Smooth muscle cell (in vitro differentiated cells): Measurements from ENCODE around the gene CDH4. TPM values are rescaled to one million over a fixed set of nuclear protein-coding genes. Genes with fewer than 3 reads are reported as not detected.

Experiments used
- DNase-seq: peaks from one replicate; lab custom pipeline; 2025; ENCODE audit not compliant: unreplicated experiment; lab: John Stamatoyannopoulos, UW
- H2AFZ ChIP-seq: fragments of 200-600 bp; sonication (generic); 2 replicates; pipeline ENCODE4 v1.6.0; 2016; ENCODE audit warnings: antibody characterized with exemption, low read depth, mild to moderate bottlenecking
- H3F3A ChIP-seq: fragments of 200-600 bp; sonication (generic); 2 replicates; pipeline ENCODE4 v1.6.0; 2017; ENCODE audit warnings: antibody characterized with exemption, low read depth
- H3K27ac ChIP-seq: fragments of 200-600 bp; sonication (generic); 2 replicates; pipeline ENCODE4 v1.5.1; 2016; ENCODE audit warnings: low read depth, mild to moderate bottlenecking
- H3K27me3 ChIP-seq: fragments of 200-600 bp; sonication (generic); 2 replicates; pipeline ENCODE4 v1.6.1; 2016; ENCODE audit warnings: low read depth, mild to moderate bottlenecking
- H3K36me3 ChIP-seq: fragments of 200-600 bp; sonication (generic); 2 replicates; pipeline ENCODE4 v1.5.1; 2016; ENCODE audit warnings: low read depth
- H3K4me1 ChIP-seq: fragments of 200-600 bp; sonication (generic); 2 replicates; pipeline ENCODE4 v1.5.1; 2016; ENCODE audit warnings: low read depth
- H3K4me2 ChIP-seq: fragments of 200-600 bp; sonication (generic); 2 replicates; pipeline ENCODE4 v1.6.0; 2016; ENCODE audit warnings: mild to moderate bottlenecking
- H3K4me3 ChIP-seq: fragments of 200-600 bp; sonication (generic); 2 replicates; pipeline ENCODE4 v1.5.1; 2016; ENCODE audit warnings: mild to moderate bottlenecking
- H3K79me2 ChIP-seq: fragments of 200-600 bp; sonication (generic); 2 replicates; pipeline ENCODE4 v1.6.0; 2016; ENCODE audit warnings: low read depth, mild to moderate bottlenecking
- H3K9ac ChIP-seq: fragments of 200-600 bp; sonication (generic); 2 replicates; pipeline ENCODE4 v1.6.0; 2016; ENCODE audit warnings: low read depth
- H3K9me3 ChIP-seq: fragments of 200-600 bp; sonication (generic); replicated peaks from 2 replicates; pipeline ENCODE4 v1.5.1; 2016; ENCODE audit warnings: low read depth
- H4K20me1 ChIP-seq: fragments of 200-600 bp; sonication (generic); 2 replicates; pipeline ENCODE4 v1.6.0; 2016; ENCODE audit warnings: low read depth
- WGBS: methylation state at CpG from one replicate; pipeline ENCODE4 v1.1.7; 2016; ENCODE audit warnings: low lambda C conversion rate; 5-methylcytosine and 5-hydroxymethylcytosine counted together
- polyA plus RNA-seq: library from polyadenylated mRNA; unstranded; fragments of >200 nt; fragmentation: Nextera tagmentation; extraction: Ambion mirVana; gene quantifications from 2 replicates; pipeline ENCODE4 v1.2.1, GENCODE V29; 2016
- total RNA-seq: library from RNA; depleted of rRNA; stranded (reverse); fragments of >200 nt; gene quantifications from 2 replicates; pipeline ENCODE4 v1.2.3, GENCODE V29; 2014
- TF ChIP-seq, protein P1 (sequence below): fragments of 200-600 bp; sonication (generic); IDR thresholded peaks from 2 replicates; pipeline ENCODE4 v1.5.1; 2017; ENCODE audit warnings: borderline replicate concordance, mild to moderate bottlenecking, antibody characterized with exemption; ENCODE audit not compliant: insufficient read depth, poor library complexity, severe bottlenecking

The CDH4 gene
- total and polyA plus RNA-seq, 2 experiments from 2014 or later = 0.03 to 0.04 TPM

DNA sequence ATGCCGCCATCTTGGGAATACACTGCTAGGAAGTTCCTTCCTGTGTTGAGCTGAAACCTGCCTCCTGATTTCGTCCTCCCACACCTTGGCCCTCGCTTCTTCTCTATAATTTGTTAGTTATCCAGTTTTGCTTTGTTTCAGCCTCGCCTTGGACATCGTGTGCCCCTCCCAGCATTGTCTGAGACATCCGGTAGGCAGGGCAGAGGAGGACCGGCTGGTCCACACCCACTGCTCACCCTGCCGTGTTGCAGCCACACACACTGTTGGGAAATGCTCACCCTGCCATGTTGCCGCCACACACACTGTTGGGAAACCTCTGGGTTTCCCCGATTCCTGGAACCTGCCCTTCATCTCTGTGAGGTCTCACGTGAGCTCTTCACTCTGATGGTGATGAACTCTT is 105.1 kb downstream of the CDH4 start:
- DNase-seq = no peak
- H4K20me1 ChIP-seq = no peaks in the 10 kb centered on the region
- TF ChIP-seq, protein P1, sequence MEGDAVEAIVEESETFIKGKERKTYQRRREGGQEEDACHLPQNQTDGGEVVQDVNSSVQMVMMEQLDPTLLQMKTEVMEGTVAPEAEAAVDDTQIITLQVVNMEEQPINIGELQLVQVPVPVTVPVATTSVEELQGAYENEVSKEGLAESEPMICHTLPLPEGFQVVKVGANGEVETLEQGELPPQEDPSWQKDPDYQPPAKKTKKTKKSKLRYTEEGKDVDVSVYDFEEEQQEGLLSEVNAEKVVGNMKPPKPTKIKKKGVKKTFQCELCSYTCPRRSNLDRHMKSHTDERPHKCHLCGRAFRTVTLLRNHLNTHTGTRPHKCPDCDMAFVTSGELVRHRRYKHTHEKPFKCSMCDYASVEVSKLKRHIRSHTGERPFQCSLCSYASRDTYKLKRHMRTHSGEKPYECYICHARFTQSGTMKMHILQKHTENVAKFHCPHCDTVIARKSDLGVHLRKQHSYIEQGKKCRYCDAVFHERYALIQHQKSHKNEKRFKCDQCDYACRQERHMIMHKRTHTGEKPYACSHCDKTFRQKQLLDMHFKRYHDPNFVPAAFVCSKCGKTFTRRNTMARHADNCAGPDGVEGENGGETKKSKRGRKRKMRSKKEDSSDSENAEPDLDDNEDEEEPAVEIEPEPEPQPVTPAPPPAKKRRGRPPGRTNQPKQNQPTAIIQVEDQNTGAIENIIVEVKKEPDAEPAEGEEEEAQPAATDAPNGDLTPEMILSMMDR = no peak
- no peak overlapping the region for H3K4me3 ChIP-seq
- H3K79me2 ChIP-seq = no peaks in the 10 kb centered on the region
- H3K9ac ChIP-seq = no peak overlapping the region
- peaks cover 25% of the 10 kb centered on the region for H3K27me3 ChIP-seq
- no peaks in the 10 kb centered on the region for H3K36me3 ChIP-seq
- H3K9me3 ChIP-seq = no peaks in the 10 kb centered on the region
- H3F3A ChIP-seq = no peaks in the 10 kb centered on the region
- no peak overlapping the region for H2AFZ ChIP-seq
- WGBS = 95% methylated on average over 11 of the region's 11 CpGs
- peaks cover 8% of the 10 kb centered on the region for H3K4me1 ChIP-seq
- no peak overlapping the region for H3K27ac ChIP-seq
- no peak overlapping the region for H3K4me2 ChIP-seq

DNA sequence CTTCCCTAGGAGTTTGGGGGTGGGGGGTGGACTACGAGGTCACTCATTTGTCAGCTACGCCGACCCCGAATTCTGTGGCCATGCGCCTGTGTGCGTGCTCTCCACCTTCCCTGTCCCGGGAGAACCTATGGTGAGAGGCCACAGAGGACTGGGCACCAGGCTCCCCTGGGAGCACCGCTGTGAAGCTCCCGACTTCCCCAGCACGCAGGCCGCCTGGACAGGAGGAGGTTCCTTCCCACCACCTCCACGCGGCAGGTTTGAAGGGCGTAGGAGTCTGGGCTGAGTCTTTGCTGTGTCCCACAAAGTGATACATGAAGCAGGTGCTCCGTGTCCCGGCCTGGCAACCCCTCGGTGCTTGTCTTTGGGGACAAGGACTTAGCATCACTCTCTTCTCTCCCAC is 107.2 kb downstream of the CDH4 start:
- no peaks in the 10 kb centered on the region for H3K4me1 ChIP-seq
- no peak overlapping the region for H3K4me3 ChIP-seq
- peaks cover 16% of the 10 kb centered on the region for H3K27me3 ChIP-seq
- no peak overlapping the region for H3K4me2 ChIP-seq
- DNase-seq = no peak
- no peak overlapping the region for H3K9ac ChIP-seq
- H2AFZ ChIP-seq = no peak overlapping the region
- H3F3A ChIP-seq = no peaks in the 10 kb centered on the region
- H3K36me3 ChIP-seq = no peaks in the 10 kb centered on the region
- TF ChIP-seq, protein P1 = no peak
- H3K27ac ChIP-seq = no peak overlapping the region
- H3K9me3 ChIP-seq = no peaks in the 10 kb centered on the region
- H4K20me1 ChIP-seq = no peaks in the 10 kb centered on the region
- WGBS = 80% methylated on average over 17 of the region's 17 CpGs
- H3K79me2 ChIP-seq = no peaks in the 10 kb centered on the region

DNA sequence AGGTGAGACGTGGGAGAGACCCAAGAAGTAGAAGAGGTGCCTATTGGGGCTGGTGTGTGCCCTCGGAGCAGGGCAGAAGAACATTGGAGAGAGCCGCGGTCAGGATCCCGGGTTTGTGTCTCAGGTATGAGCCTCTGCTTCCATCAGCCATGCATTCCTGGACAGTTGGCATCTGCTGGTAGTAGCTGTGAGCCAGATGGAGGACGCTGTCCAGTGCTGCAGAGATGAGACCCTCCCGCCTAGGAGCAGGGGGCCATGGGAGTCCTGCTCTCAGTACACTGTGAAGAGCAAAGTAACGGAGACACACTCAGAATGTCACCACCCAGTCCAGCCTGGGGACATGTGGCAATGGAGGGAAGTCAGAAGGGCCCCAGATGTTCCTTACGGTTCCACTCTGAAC is 108.2 kb downstream of the CDH4 start:
- no peak for DNase-seq
- Histone ChIP-seq H3K4me2 (no peak overlapping the region), H3K9ac (no peak overlapping the region), H3K9me3 (no peaks in the 10 kb centered on the region), H3K27me3 (peaks cover 16% of the 10 kb centered on the region), H4K20me1 (no peaks in the 10 kb centered on the region), H3K4me3 (no peak overlapping the region), H3K79me2 (no peaks in the 10 kb centered on the region), H3K36me3 (no peaks in the 10 kb centered on the region), H2AFZ (no peak overlapping the region), H3K27ac (no peak overlapping the region), H3F3A (no peaks in the 10 kb centered on the region), H3K4me1 (no peaks in the 10 kb centered on the region)
- TF ChIP-seq, protein P1 = no peak
- WGBS = 82% methylated on average over 9 of the region's 9 CpGs

DNA sequence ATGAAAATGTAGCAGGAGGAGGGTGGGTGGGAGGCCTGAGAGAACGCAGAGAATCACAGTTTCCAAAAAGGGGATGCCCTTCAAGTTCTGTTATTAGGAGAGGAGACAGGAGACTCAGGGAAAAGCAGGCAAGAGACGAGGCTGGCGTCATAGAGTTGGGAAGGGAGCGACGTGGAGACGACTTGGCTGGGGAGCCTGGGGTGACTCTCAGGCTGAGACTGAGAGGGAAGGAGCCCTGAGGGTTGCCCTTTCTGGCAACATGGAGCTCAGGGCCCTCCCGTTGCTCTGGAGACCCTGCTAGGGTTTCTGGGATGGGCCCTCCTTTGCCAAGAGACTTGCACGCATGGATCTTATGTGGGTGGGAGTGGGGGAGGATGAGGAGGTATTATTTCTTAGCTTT is 108.9 kb downstream of the CDH4 start:
- Histone ChIP-seq H3K9me3 (no peaks in the 10 kb centered on the region), H3F3A (no peaks in the 10 kb centered on the region), H3K79me2 (no peaks in the 10 kb centered on the region), H3K4me1 (no peaks in the 10 kb centered on the region), H3K4me3 (no peak overlapping the region), H3K9ac (no peak overlapping the region), H4K20me1 (no peaks in the 10 kb centered on the region), H3K27me3 (peaks cover 16% of the 10 kb centered on the region), H2AFZ (no peak overlapping the region), H3K36me3 (no peaks in the 10 kb centered on the region), H3K27ac (no peak overlapping the region), H3K4me2 (no peak overlapping the region)
- no peak for DNase-seq
- TF ChIP-seq, protein P1 = no peak
- WGBS = 82% methylated on average over 8 of the region's 8 CpGs
